PC-9 (cell line): ENCODE measurements around the gene PPP1R1A.

Experiments
- CTCF ChIP-seq: fragments of 200-600 bp; sonication (generic); conservative IDR thresholded peaks from 2 replicates; pipeline ENCODE4 v1.6.1; 2017; ENCODE audit warnings: mixed run types, antibody characterized with exemption, mild to moderate bottlenecking, moderate library complexity
- EZH2 ChIP-seq: fragments of 200-600 bp; sonication (generic); IDR thresholded peaks from 2 replicates; pipeline ENCODE4 v1.8.0; 2017; ENCODE audit warnings: antibody characterized with exemption, low read depth

DNA sequence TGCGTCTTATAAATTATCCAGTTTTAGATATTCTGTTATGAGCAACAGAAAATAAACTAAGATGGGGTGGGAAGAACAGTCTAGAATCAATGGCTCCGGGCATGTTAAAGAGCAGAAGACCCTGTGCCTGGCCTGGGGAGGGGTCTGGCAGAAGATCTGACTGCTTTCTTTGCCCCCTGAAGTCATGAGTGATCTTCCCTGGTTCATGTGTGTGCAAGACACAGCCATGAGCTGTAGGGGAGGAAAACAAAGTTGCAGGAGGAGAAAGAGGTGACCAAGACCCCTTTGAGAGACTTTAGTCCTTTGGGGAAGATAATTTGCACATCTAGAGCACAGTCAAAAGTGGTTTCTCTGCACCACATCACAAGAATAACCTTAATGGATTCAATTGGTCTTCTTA lies 41.5 kb upstream of the PPP1R1A start:
- TF ChIP-seq CTCF, result no peak
- TF ChIP-seq EZH2, result no peak
